GM10266 (cell line): ENCODE data around the gene STKLD1.
"Not testable (repeated sequence)": the region's sequence is repeated elsewhere in the genome, so short reads cannot be mapped to it uniquely, and the experiment has no call there.

Experiments used
- DNase-seq: peaks from one replicate; pipeline ENCODE4 v3.0.0; 2012; ENCODE audit errors: extremely low spot score
- TF ChIP-seq, protein P1 (sequence below): IDR thresholded peaks from 2 replicates; pipeline ENCODE4 v1.5.1; 2012; ENCODE audit warnings: mild to moderate bottlenecking, low read depth; ENCODE audit not compliant: control insufficient read depth, insufficient read depth; ENCODE audit errors: missing control alignments

The STKLD1 gene

DNA sequence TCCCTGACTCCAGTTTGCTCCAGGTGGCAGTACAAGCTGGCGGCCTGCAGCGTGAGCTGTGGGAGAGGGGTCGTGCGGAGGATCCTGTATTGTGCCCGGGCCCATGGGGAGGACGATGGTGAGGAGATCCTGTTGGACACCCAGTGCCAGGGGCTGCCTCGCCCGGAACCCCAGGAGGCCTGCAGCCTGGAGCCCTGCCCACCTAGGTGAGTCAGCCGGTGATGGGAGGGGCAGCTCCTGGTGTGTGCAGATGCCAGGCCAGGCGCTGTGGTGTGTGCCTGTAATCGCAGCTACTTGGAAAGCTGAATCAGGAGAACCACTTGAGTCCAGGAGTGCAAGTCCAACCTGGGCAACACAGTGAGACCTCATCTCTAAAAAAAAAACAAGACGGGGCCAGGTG is 73.6 kb downstream of the STKLD1 start:
- no peak for DNase-seq
- TF ChIP-seq, protein P1, sequence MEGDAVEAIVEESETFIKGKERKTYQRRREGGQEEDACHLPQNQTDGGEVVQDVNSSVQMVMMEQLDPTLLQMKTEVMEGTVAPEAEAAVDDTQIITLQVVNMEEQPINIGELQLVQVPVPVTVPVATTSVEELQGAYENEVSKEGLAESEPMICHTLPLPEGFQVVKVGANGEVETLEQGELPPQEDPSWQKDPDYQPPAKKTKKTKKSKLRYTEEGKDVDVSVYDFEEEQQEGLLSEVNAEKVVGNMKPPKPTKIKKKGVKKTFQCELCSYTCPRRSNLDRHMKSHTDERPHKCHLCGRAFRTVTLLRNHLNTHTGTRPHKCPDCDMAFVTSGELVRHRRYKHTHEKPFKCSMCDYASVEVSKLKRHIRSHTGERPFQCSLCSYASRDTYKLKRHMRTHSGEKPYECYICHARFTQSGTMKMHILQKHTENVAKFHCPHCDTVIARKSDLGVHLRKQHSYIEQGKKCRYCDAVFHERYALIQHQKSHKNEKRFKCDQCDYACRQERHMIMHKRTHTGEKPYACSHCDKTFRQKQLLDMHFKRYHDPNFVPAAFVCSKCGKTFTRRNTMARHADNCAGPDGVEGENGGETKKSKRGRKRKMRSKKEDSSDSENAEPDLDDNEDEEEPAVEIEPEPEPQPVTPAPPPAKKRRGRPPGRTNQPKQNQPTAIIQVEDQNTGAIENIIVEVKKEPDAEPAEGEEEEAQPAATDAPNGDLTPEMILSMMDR = no peak

DNA sequence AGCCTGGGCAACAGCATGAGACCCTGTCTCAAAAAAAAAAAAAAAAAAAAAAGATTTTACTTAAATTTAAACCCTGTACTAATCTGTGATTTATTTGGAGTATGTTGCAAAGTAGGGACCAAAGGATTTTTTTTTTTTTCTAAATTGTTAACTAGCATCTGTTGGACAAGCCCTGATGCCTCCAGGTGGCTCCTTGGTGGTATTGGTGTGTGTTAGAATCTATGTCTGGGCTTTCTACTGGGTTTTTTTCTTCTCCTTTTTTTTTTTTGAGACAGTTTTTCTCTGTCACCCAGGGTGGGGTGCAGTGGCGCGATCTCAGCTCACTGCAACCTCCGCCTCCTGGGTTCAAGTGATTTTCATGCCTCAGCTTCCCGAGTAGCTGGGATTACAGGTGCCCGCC is 75.7 kb downstream of the STKLD1 start:
- DNase-seq = not testable (repeated sequence)

DNA sequence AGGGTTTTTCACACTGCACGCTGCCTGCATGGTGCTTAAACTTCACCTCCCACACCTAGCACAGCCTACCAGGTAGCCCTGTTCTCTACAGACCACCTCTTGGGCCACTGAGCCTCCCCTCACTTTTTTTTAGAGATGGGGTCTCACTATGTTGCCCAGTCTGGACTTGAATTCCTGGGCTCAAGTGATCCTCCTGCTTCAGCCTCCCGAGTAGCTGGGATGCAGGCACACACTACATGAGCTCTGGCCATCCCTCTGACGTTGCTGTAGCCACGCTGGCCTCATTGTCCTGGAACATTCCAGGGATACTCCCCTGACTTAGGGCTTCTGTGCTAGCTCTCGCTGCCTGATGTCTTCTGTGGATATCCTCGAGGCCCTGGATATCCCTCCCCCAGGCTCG is 76.4 kb downstream of the STKLD1 start:
- DNase-seq = no peak
- TF ChIP-seq, protein P1 = no peak

DNA sequence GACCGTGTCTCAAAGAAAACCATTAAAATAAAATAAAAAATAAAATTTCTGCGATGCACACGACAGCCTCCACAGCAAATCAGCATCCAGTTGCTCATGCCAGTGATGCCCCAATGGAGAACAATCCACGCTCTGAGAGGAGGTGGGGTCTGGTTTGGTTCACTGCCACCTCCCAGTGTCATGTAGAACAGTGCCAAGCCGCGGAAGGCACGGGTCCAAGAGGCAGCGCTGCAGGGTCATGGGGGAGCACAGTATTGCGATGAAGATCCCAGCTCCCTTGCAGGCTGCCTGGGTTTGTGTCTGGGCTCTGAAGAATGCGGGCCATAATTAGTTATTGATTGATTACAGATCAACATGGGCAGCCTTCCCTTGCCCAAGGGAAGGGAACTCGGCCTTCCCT is 77.5 kb downstream of the STKLD1 start:
- TF ChIP-seq, protein P1 = no peak
- no peak for DNase-seq

DNA sequence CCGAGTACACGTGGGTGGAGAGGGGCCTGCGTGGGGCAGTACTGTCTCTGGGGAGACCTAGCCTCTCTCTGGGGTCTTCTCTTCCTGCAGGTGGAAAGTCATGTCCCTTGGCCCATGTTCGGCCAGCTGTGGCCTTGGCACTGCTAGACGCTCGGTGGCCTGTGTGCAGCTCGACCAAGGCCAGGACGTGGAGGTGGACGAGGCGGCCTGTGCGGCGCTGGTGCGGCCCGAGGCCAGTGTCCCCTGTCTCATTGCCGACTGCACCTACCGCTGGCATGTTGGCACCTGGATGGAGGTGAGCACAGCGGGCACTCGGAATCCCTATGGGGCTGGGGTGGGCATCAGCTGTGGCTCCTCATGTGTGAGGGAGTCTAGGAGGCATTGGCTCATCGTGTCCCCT is 78.2 kb downstream of the STKLD1 start:
- DNase-seq = no peak
- TF ChIP-seq, protein P1 = no peak

DNA sequence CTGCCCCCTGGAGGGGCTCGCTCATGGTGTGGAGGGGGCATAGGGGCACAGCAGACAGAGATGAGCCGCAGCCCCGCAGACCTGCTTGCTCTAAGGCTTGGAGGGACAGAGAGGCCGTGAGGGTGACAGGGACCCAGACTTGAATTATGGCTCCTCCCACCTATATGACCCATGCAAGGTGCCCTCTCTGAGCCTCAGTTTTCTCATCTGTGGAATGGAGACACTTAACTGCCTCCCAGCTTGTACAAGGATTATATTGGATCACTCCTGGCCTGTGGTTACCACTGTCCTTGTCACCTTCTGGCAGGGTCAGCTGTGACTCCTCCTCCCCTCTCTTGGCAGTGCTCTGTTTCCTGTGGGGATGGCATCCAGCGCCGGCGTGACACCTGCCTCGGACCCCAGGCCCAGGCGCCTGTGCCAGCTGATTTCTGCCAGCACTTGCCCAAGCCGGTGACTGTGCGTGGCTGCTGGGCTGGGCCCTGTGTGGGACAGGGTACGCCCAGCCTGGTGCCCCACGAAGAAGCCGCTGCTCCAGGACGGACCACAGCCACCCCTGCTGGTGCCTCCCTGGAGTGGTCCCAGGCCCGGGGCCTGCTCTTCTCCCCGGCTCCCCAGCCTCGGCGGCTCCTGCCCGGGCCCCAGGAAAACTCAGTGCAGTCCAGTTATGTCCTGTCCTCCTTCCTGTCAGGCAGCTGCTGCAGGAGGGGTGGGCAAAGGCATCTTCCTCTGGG is 78.9 kb downstream of the STKLD1 start:
- DNase-seq = no peak
- TF ChIP-seq, protein P1 = no peak
